Fibroblast of skin of left biceps (primary cell): ENCODE measurements around the gene BRD3OS.

Experiments used
- DNase-seq, 2 experiments: peaks; one replicate each; pipeline ENCODE4 v3.0.0-alpha.2; 2013; ENCODE audit warnings: low read depth in 2 of 2

Gene BRD3OS

GRCh38 chr9:134052491-134052890 lies 27.2 kb downstream of the BRD3OS start:
- DNase-seq, result no peak

GRCh38 chr9:134052941-134053340 lies 27.7 kb downstream of the BRD3OS start:
- DNase-seq, result no peak

GRCh38 chr9:134053401-134053871 lies 28.2 kb downstream of the BRD3OS start:
- DNase-seq, result no peak

DNA sequence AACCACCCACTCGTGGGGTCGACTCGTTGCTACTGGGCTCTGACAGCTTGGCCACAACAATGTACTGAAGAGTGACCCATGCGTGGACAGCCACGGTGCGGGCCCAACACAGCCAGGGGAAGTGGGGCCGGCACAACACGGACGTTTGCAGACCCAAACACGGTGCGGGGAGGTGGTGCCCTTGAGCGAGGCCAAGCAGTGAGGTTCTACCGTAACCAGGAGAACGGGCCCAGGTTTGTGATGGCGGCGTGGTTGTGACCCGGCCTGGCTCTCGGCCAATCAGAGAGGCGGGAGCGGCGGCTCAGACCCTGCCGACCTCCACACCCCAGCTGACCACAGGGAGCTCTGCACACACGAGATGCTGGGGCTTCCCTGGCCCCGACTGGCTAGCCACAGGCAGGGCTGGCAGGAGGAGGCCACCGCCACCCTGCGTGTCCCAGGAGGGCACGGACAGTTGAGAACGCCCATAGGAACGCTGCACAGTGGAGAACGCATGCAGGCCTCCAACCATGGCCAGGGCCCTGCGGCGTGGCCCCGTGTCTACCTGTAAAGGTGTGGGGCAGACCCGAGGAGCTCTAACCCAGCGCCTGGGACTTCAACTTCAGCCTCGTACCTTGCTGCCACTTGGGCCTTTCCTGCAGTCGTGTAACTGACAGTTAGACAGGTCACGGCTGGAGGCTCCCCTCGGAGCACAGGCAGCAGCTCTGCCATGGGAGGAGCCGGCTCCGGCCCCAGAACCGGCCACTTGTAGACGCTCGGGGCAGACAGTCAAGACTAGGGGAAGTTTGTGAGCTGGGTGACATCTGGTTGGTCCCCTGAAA lies 28.9 kb downstream of the BRD3OS start:
- no peak for DNase-seq

DNA sequence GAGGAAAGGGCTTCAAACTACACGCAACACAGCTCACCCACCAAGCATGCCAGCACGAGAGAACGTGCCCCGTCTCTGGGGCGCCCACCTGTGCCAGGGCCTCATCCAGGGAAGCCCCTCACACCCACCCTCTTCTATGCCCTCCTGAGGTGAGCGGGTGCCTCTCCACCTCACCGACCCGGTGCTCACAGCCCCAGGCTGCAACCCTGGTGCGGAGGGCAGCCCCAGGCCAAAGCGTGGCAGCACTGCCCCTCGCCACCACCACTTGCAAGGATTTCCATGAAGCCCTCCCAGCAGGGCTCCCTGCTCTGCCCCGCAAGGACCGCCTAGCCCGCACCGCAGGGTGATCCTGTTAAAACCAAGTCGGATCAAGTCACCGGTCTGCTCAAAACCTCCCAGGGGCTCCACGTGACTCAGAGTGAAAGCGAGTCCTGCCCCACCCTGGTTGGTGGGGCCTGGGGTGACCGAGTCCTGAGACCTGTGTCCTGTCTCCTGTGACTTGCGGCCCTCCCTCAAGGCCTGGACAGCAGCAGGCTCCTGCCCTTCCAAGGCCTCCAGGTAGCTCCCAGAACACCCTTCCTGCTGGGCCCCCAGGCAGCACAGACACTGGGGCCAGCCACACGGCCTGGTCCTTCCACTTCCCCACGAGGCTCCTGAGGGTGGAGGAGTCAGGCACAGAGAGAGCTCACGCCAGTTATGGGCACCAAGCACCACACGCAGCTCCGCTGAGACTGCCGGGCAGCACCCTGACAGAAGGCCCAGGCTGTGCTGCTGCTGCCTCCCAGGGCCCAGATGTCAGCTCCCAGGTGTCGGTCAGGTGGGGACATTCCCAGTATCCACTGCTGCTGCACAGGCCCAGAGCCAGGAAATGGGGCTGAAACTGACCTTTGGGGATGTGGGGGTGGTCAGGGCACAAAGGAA lies 29.9 kb downstream of the BRD3OS start:
- DNase-seq, result no peak

DNA sequence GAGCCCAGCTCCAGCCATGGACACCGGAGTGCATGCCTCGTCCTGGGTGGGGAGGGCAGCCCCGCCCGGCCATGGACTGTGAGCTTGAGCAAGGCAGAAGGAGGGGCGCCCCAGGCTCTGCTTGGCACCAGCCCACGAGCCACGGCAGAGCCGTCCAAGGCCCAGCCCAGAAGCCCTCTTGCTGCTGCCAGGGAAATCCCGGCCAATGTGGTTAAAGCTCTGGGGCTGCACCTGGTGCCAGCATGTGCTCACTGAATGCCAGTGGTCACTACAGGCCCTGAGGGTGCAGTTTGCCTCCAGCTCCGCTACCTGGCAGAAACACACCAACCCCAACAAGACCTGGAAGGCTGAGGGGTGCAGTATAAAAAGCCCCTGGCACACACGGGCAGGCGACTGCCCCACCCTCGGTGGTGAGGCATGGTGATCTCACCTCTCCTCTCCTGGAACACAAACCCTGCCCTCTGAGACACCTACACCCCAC lies 30.7 kb downstream of the BRD3OS start:
- no peak for DNase-seq

- DNase-seq, result no peak
These were observed 31.4 kb downstream of the BRD3OS start for GRCh38 chr9:134056483-134057306.

GRCh38 chr9:134057307-134057657 lies 32.0 kb downstream of the BRD3OS start:
- DNase-seq, result no peak

DNA sequence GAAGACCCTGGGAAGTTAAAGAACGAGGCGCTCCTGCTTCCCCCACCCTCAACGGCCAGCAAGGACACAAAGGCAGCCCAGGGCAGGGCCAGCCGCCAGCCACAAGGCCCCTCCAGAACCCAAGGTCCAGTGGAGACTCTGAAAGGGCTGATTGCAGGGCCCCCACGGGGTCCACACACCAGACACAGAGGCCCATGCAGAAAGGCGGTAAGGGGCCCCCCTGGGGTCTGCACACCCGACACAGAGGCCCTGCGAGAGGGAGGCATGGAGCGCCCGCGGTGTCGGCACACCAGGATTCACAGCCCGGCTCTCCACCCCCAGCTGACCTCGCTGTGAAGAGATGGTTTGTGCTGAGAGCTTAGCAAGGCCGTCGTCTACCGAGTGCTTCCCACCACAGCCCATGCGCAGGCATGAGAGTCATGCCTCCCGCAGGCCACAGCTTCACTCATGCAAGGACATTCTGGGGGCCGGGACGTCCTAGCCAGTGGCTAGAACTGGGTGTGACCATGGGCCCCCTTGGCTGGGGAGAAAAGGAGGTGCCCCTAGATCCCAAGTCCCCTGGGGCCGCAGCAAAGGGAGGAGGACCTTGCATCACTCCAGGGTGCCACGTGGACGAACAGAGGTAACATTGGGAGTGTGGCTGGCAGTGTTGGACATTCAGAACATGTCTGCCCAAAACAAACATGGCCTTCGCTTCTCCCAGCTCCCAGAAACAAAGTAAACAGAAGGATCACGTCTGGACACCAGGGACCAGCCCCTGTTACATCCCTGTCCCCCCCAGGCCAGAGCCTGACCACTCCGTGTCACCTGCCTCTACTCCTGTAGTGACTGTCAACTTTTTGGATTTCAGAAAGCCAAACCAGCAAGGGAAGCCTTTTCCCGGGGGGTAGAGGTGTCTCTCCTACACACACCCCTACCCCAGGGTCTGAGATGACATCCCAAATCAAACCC lies 32.7 kb downstream of the BRD3OS start:
- DNase-seq, result no peak

- no peak for DNase-seq
These were observed 33.4 kb downstream of the BRD3OS start for GRCh38 chr9:134058716-134059115.

DNA sequence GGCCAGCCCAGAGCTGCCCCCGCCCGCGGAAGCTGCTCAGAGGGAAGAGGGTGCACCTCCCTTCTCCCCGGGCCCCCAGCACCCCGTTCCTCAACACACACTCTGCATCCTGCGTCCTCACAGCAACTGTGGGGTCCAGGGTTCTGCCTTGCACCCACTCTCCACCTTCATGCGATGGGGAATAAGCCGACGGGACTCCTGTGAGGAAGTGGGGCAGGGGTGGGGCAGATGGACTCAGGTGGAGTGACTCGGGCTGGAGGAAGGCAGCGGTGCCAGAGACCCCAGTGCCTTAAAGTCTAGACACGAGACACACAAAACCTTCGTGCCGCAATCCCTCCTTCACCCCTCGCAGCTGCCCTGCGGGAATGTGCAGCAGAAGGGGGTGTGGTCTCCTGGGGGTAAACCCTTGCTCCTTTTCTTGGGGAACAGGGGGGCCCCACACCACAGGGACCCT lies 33.9 kb downstream of the BRD3OS start:
- no peak for DNase-seq

DNA sequence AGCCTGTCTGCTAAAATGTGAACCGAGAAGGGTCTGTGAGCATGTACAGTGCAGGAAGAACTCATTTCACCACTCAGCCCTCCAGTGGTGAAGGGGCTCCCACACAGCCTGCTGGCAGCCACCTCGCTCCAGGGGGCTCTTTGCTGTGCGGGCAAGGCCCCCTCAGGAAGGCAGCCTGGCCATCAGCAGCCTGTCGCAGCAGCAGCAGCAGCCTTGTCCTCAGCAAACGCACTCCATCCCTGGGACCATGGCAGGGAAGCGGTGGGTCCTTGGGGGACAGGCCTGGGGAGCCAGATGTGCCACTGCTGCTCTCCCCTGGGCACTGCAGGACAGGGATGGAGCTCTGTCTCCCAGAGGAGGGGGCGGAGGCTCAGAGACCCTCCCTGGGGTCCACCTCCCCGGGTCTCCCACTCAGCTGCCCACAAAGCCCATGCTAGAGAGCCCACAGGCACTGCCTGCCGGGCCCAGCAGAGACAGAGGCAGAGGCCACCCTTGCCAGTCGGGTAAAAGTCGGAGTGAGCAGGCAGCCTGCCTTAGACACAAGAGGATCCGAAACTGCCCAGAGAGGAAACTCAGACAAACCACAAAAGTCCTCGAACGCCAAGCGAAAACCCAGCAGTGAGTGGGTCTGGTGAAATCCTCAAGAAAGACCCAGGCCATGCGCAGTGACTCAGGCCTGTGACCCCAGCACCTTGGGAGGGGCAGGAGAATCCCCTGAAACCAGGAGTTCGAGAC lies 34.5 kb downstream of the BRD3OS start:
- DNase-seq, result no peak

DNA sequence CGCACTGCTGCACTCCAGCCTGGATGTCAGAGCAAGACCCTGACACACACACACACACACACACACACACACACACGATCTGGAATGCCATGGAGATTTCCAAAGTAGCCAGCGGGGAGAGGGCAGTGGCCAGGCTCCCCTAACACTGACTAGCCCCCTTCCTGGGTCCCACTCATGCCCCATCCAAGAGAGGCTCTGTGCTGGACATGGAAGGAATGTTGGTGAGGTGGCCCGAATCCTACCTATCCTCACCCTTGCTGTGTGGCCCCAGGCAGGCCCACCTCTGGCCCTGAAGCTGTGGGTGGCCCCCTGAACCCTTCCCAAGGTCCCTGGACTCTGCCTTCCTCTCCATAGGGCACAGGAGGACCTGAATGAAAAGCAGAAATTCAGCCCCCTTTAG lies 35.3 kb downstream of the BRD3OS start:
- DNase-seq, result no peak

- DNase-seq, result no peak
These were observed 35.9 kb downstream of the BRD3OS start for GRCh38 chr9:134061019-134061687.

GRCh38 chr9:134061688-134062371 lies 36.5 kb downstream of the BRD3OS start:
- no peak for DNase-seq

DNA sequence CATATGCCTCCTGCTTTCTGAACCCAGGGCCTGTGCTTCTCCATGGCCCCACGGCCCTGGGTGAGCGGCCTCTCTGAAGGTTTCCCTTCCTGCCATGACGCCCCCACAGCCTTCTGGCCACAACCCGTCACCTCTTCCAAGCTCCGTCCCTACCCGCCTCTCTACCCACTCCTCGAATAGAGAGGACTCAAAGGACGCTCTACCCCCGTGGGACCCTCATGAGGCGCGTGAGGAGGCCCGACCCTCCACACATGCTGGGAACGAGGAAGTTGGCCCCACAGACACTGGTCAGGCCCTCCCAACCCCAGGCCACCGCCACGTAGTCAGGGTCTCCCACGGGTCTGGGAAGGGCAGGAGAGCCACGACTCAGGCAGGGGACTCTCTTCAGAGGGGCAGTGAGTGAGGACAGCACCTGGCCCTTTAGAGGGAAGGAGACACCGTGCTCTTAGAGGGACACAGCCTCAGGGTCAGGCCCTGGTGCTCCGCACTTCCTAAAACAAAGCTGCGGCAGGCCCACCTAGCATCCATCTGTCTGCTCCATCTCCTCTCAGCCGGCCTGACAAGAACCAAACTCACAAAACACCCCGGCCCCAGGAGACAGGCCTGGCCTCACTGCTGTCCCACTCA lies 37.3 kb downstream of the BRD3OS start:
- no peak for DNase-seq

DNA sequence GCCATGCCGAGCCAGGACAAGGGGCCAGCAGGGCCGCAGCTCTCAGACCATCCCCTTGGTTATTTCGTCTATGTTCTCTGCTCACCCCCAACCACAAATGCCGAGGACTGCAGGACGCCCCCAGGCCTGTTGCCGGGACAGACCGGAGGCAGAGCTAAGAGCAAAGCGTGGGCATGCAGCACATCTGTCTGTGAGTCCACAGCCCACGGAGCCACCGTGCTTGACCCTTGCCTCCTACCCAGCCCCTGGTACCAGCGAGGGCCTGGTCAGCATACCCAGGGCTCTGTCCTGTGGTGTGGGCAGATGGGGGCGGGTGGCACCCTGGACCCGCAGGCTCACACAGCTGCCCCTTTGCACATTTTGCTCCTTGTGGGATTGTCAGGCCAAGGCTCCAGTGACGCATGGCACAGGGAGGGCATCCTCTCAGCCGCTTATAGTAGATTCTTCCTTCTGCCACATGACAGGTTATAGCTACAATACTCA lies 37.8 kb downstream of the BRD3OS start:
- no peak for DNase-seq
